Activated CD4-positive, alpha-beta T cell treated with anti-CD3 and anti-CD28 coated beads, Interleukin-2, amount 10 ng/mL, durations not matched to agents 24 days and 14 days (primary cell): ENCODE data around the gene AKR7A2. TPM values are rescaled to one million over a fixed set of nuclear protein-coding genes. Genes with fewer than 3 reads are reported as not detected.

Experiments used
- DNase-seq: peaks from one replicate; pipeline ENCODE4 v3.0.0; 2022
- H3K27ac Mint-ChIP-seq: one replicate; pipeline ENCODE4 v1.8.0; 2022; ENCODE audit warnings: mild to moderate bottlenecking, mixed read lengths
- H3K27me3 Mint-ChIP-seq: one replicate; pipeline ENCODE4 v1.8.0; 2022; ENCODE audit warnings: mixed read lengths
- H3K36me3 Mint-ChIP-seq: one replicate; pipeline ENCODE4 v1.8.0; 2022; ENCODE audit warnings: low read depth, mild to moderate bottlenecking, mixed read lengths
- H3K4me1 Mint-ChIP-seq: one replicate; pipeline ENCODE4 v1.8.0; 2021; ENCODE audit warnings: mixed read lengths
- H3K4me3 Mint-ChIP-seq: one replicate; pipeline ENCODE4 v1.8.0; 2022; ENCODE audit warnings: mild to moderate bottlenecking, moderate library complexity, mixed read lengths
- H3K9me3 Mint-ChIP-seq: one replicate; pipeline ENCODE4 v1.8.0; 2021; ENCODE audit warnings: mixed read lengths
- intact Hi-C: fragments of 100-400 bp; cut with micrococcal nuclease; formaldehyde crosslinking; loops from one replicate; pipeline ENCODE4 v1.15.1; 2023
- total RNA-seq: library from RNA; stranded (reverse); gene quantifications from 2 replicates; pipeline ENCODE4 v1.2.3, GENCODE V29; 2022

Gene AKR7A2
- total RNA-seq, 1 donor from 2014 or later = 35.4 TPM

DNA sequence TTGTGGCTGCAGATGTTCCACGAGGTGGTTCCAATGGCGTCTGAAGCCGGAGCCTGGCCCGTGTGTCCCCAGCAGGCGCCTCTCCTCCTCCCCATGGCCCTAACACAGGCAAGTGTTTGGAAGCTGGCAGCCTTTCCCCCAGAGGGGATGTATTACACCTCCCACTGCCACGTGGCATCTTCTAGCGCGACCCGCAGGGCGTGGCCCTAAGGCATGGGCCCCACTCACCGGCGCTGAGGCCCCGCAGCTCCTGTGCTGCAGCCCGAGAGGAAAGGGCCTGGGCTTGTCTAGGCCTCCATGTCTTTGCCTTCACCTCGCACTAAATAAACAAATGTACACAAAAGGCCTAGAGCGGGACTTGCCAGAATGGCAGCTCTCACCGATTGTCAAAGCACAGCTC is 38.1 kb upstream of the AKR7A2 start:
- intact Hi-C loops = no loop called here
- peaks cover 1% of the 10 kb centered on the region for H3K4me1 Mint-ChIP-seq

GRCh38 chr1:19348441-19349198 is 36.7 kb upstream of the AKR7A2 start:
- peaks cover 33% of the 10 kb centered on the region for H3K36me3 Mint-ChIP-seq
- no peak overlapping the region for H3K27ac Mint-ChIP-seq
- no peaks in the 10 kb centered on the region for H3K27me3 Mint-ChIP-seq
- H3K4me3 Mint-ChIP-seq = no peak overlapping the region
- H3K4me1 Mint-ChIP-seq = peaks cover 1% of the 10 kb centered on the region
- DNase-seq = no peak
- no peaks in the 10 kb centered on the region for H3K9me3 Mint-ChIP-seq
- intact Hi-C loops = no loop called here

More for the DNA sequence above, 38.1 kb upstream of the AKR7A2 start:
- no peak for DNase-seq
- Mint-ChIP-seq H3K27me3 (no peaks in the 10 kb centered on the region), H3K9me3 (no peaks in the 10 kb centered on the region), H3K4me3 (no peak overlapping the region), H3K36me3 (peaks cover 36% of the 10 kb centered on the region), H3K27ac (no peak overlapping the region)

- Mint-ChIP-seq H3K4me3 (no peak overlapping the region), H3K27me3 (no peaks in the 10 kb centered on the region), H3K36me3 (peaks cover 31% of the 10 kb centered on the region), H3K4me1 (no peaks in the 10 kb centered on the region), H3K27ac (no peak overlapping the region), H3K9me3 (no peaks in the 10 kb centered on the region)
- no peak for DNase-seq
- intact Hi-C loops = no loop called here
These were observed 35.7 kb upstream of the AKR7A2 start for GRCh38 chr1:19347533-19348172.

GRCh38 chr1:19346026-19346425 is 34.1 kb upstream of the AKR7A2 start:
- Mint-ChIP-seq H3K27ac (peak overlapping the region; percentile 14), H3K4me1 (peaks cover 3% of the 10 kb centered on the region), H3K4me3 (no peak overlapping the region), H3K27me3 (no peaks in the 10 kb centered on the region), H3K36me3 (peaks cover 28% of the 10 kb centered on the region), H3K9me3 (no peaks in the 10 kb centered on the region)
- no peak for DNase-seq
- intact Hi-C loops = no loop called here

DNA sequence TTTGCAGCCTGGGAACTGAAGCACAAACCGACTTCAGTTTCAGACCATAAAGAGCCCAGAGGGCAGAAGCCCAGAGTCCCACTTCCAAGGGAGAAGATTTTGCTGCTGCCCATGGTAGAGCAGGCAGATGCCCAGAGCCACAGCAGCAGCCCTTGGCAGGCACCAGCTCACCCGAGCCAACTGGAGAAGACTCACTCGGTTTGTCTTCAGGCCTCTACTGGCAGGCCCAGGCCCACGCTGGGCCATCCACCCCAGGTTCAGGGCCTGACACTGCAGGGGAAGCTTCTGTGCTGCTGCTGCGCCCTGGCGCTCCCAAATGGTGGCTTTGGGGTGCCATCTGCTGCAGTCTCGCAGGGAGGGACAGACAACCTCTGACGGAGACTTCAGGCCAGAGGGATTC is 33.4 kb upstream of the AKR7A2 start:
- Mint-ChIP-seq H3K27ac (no peak overlapping the region), H3K27me3 (no peaks in the 10 kb centered on the region), H3K9me3 (no peaks in the 10 kb centered on the region), H3K36me3 (peaks cover 28% of the 10 kb centered on the region), H3K4me1 (peaks cover 3% of the 10 kb centered on the region), H3K4me3 (no peak overlapping the region)
- DNase-seq = no peak
- intact Hi-C loops = no loop called here

GRCh38 chr1:19344831-19345230 is 32.9 kb upstream of the AKR7A2 start:
- no peaks in the 10 kb centered on the region for H3K9me3 Mint-ChIP-seq
- intact Hi-C loops = no loop called here
- H3K4me3 Mint-ChIP-seq = no peak overlapping the region
- no peaks in the 10 kb centered on the region for H3K27me3 Mint-ChIP-seq
- H3K4me1 Mint-ChIP-seq = peaks cover 3% of the 10 kb centered on the region
- H3K27ac Mint-ChIP-seq = no peak overlapping the region
- peaks cover 26% of the 10 kb centered on the region for H3K36me3 Mint-ChIP-seq
- DNase-seq = no peak

GRCh38 chr1:19344372-19344810 is 32.4 kb upstream of the AKR7A2 start:
- Mint-ChIP-seq H3K9me3 (no peaks in the 10 kb centered on the region), H3K27ac (no peak overlapping the region), H3K27me3 (no peaks in the 10 kb centered on the region), H3K4me1 (peaks cover 3% of the 10 kb centered on the region), H3K36me3 (peaks cover 27% of the 10 kb centered on the region), H3K4me3 (no peak overlapping the region)
- peak; percentile 85 for DNase-seq
- intact Hi-C loops = no loop called here

GRCh38 chr1:19343617-19344350 is 31.8 kb upstream of the AKR7A2 start:
- H3K36me3 Mint-ChIP-seq = peaks cover 32% of the 10 kb centered on the region
- H3K4me3 Mint-ChIP-seq = no peak overlapping the region

GRCh38 chr1:19342894-19343616 is 31.1 kb upstream of the AKR7A2 start:
- Mint-ChIP-seq H3K4me1 (peaks cover 3% of the 10 kb centered on the region), H3K27ac (no peak overlapping the region), H3K36me3 (peaks cover 33% of the 10 kb centered on the region), H3K9me3 (no peaks in the 10 kb centered on the region), H3K4me3 (no peak overlapping the region), H3K27me3 (no peaks in the 10 kb centered on the region)
- DNase-seq = no peak
- intact Hi-C loops = loop anchor here (2.0 kb wide), 1 partner anchor 310 kb away; no protein-coding TSS in a partner anchor

More at GRCh38 chr1:19343617-19344350, 31.8 kb upstream of the AKR7A2 start:
- Mint-ChIP-seq H3K27me3 (no peaks in the 10 kb centered on the region), H3K4me1 (peaks cover 3% of the 10 kb centered on the region), H3K27ac (peak overlapping the region; percentile 34), H3K9me3 (no peaks in the 10 kb centered on the region)
- intact Hi-C loops = loop anchor here (2.0 kb wide), 1 partner anchor 309 kb away; no protein-coding TSS in a partner anchor
- no peak for DNase-seq

DNA sequence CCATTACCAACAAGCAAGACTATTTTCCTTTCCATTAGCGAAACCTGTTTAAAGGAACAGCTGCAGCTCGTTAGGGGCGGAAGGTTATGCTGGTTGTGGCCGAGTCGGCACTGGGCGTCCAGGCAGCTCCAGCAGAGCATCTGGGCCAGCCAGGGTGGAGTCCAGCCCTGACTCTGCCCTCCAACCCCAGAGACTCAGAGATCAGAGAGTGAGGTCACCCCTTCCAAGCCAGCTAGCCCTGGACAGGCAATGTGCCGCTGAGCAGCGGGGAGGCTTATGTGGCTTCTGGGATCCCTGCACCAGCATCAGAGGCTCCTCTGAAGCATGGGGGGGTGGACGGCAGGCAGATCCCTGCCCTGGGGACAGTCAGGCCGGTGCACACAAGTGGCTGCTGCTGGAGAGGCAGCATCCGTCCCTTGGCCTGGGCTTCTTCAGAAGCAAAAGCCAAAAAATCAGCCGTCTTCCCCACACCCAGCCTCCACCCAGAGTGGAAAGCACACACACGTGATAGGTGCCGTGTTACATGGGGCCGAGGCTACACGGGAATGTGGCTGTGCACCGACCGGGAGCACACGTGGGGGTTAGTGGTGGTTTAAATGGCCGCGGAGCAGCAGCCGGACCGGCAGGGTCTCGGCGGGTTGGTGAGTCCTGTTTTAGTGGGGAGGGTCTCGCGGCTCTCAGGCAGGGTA is 30.3 kb upstream of the AKR7A2 start:
- H3K27ac Mint-ChIP-seq = peak overlapping the region; percentile 19
- DNase-seq = no peak
- intact Hi-C loops = loop anchor here (2.0 kb wide), 1 partner anchor 311 kb away; no protein-coding TSS in a partner anchor

DNA sequence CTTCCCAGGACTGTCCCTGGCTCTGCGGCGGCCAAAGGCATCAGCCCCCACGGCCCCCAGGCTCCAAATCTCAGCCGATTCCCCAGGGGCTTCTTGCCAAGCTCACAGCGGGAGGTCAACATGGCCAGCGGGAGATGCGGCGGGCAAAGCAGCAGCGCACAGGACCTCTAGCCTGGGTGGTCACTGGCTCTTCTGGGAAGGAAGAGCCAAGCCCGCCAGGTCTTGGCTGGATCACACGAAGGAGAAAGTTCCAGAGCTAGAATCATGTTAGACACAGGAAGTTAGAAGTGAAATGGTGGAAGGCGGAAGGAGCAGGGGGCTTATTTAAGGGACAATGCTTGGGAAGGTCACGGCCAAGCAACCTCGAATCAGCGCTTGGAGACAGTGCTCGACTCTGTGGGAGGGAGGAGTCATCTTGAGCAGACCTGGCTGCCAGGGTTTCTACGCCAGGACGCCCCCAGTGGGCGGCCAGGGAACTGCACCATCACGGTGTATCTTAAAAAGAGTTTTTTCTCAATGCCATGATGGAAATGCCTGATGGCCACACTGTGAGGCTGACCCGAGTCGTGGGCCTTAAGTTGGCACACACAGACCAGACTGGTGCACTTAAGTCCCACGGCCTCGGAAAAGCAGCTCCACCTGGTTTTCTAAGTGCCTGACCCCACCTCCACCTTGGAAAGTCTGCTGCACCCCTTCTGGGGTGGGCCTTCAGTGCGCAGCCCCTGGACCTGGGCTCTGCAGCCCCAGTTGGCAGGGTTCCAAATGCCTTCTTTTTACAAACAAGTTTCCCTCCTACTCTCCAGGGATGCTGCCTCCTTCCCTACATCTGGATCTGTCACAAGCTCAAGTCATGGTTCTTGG is 29.5 kb upstream of the AKR7A2 start:
- intact Hi-C loops = loop anchor here (2.0 kb wide), 2 partner anchors 241 to 311 kb away; no protein-coding TSS in a partner anchor
- peaks cover 36% of the 10 kb centered on the region for H3K36me3 Mint-ChIP-seq

More for the DNA sequence above, 30.3 kb upstream of the AKR7A2 start:
- Mint-ChIP-seq H3K4me3 (no peak overlapping the region), H3K4me1 (peaks cover 6% of the 10 kb centered on the region), H3K27me3 (no peaks in the 10 kb centered on the region), H3K36me3 (peaks cover 36% of the 10 kb centered on the region), H3K9me3 (no peaks in the 10 kb centered on the region)

GRCh38 chr1:19340387-19340937 is 28.5 kb upstream of the AKR7A2 start:
- no peaks in the 10 kb centered on the region for H3K9me3 Mint-ChIP-seq
- peaks cover 15% of the 10 kb centered on the region for H3K4me1 Mint-ChIP-seq
- H3K27ac Mint-ChIP-seq = peak overlapping the region; percentile 25
- intact Hi-C loops = loop anchor here (2.0 kb wide), 1 partner anchor 242 kb away; no protein-coding TSS in a partner anchor
- no peak overlapping the region for H3K4me3 Mint-ChIP-seq
- no peaks in the 10 kb centered on the region for H3K27me3 Mint-ChIP-seq
- DNase-seq = no peak
- peaks cover 31% of the 10 kb centered on the region for H3K36me3 Mint-ChIP-seq

More for the DNA sequence above, 29.5 kb upstream of the AKR7A2 start:
- Mint-ChIP-seq H3K27ac (no peak overlapping the region), H3K4me1 (peaks cover 12% of the 10 kb centered on the region), H3K4me3 (no peak overlapping the region), H3K9me3 (no peaks in the 10 kb centered on the region), H3K27me3 (no peaks in the 10 kb centered on the region)
- peak; percentile 92 for DNase-seq
